GM12892 (cell line): ENCODE measurements around the gene LDLRAD3.

Experiments used
- POLR2A ChIP-seq: IDR thresholded peaks from 2 replicates; pipeline ENCODE4 v1.6.1; 2011; ENCODE audit warnings: low read depth, low read length, control low read depth
- POLR2AphosphoS5 ChIP-seq: IDR thresholded peaks from 2 replicates; pipeline ENCODE4 v1.6.1; 2011; ENCODE audit warnings: low read depth, low read length, control low read depth

- TF ChIP-seq POLR2A (no peak), POLR2AphosphoS5 (no peak)
These were observed 159.0 kb downstream of the LDLRAD3 start for GRCh38 chr11:36102868-36103267.
